NCI-H2171 (cell line): ENCODE data around the gene ZCCHC3.

Experiments
- DNase-seq: peaks from one replicate; lab custom pipeline; 2025; lab: John Stamatoyannopoulos, UW

Gene ZCCHC3

DNA sequence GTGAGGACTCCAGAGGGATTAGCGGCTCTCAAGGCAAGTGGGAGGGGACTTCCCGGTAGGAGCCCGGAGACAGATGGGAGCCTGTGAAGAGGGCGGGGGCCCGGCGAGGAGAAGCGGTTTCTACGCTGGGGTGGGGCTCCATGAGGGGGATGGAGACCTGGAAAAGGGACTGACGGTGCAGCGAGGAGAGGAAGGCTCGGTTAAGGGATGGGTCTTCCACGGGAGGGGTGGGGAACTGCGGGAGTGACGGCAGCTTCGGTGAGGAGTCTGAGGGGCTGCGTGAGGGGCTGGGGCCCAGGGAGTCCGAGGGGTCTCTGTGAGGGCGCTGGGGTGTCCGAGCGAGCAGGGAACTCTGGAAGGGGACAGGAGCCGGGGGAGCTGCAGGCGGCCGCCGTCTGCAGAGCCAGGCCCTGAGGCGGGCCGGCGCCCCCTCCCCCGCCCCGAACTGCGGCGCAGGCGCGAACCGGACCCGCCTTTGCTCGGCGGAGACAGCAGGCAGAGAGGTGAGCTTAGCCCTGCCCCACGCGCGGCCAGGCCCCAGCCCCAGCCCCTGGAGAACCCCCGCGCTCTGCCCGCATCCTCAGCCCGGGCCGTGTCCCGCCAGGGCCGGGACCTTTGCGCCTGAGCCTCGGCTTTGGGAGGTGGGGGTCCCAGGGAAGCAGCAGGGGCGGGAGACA lies 49.4 kb downstream of the ZCCHC3 start, which contains the start of gene NRSN2:
TSS of gene NRSN2 (plus strand) at position 472 of the 677 bp plus-strand sequence. CDS start 2,533 bp downstream, outside the sequence.
- DNase-seq: peak; percentile 90

- DNase-seq: no peak
Measured at GRCh38 chr20:347317-347639, 49.9 kb downstream of the ZCCHC3 start.

DNA sequence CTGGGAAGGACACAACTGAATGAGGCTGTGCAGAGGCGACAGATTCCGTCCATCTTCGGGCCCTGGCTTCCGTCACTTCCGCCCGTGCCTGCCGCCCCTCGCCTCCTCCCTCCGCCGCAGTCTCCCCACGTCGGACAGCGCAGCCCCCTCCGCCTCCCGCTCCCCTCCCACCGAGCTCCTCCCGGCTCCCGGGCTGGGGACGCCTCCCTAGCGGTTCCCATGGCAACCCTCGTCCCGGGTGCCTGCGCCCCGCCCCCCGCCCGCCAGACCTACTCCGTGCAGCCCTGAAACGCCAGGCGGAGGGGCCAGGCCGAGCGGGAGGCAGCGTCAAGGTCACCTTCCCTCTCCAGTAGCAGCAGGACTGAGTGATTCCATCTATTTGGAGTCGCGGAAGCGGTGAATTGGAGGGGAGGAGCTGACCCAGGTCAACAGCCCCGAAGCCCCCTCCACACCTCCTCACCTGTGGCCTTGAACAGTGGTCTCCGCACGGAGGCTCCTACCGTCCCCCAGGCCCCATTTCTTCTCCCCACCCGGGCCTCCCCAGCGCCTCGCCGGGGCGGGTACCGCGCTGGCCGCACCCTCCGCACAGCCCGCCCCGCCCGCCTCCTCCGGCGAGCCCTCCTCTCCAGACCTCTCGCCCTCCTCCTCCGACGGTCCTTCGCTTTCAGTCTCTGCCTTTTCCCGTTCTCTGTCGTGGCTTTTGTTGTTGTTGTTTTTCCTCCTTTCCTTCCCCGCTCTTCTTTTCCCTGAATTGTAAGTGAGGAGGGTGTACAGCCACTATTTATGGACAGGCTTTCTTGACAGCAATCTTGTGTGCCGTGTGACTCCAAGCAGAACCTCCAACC lies 50.5 kb downstream of the ZCCHC3 start:
- peak; percentile 99 for DNase-seq

DNA sequence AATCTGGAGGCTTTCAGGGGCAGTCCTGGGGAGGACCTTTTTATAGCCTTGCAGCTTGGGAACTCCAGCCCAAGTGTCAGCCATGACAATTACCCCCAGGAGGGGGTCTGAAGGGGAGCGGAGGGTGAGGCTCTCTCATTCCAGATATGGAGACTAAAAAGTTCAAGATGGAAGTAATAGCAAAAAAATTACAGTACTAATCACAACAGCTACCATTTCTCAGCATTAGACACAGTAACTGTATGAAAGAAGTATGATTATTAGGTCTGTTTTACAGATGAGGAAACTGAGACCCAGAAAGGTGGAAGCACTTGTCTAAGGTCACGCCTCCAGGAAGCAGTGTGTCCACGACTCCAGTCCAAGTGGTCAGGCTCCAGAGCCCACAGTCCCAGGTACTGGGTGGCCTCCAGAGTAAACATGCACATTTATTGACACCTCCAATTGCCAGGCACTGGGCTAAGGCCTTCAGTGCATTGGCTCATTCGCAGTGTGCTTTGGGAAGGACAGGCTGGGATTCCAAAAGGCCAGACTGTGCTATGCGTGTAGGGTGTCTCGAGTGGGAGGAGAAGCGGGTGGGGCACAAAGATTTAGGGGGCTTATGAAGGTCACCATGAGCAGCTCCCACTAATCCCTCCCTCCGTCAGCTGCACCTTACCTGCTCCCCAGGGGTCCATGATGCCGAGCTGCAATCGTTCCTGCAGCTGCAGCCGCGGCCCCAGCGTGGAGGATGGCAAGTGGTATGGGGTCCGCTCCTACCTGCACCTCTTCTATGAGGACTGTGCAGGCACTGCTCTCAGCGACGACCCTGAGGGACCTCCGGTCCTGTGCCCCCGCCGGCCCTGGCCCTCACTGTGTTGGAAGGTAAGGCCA lies 51.8 kb downstream of the ZCCHC3 start:
- no peak for DNase-seq
